Measurements from ENCODE around the gene SP100.
A peak's percentile ranks its signal among the peaks of the same experiment; 100 is the strongest.

Gene SP100

GRCh38 chr2:230564805-230565779 is 149.1 kb downstream of the SP100 start:
- DNase-seq = peak in 1 of 2 donors; percentile 81

DNA sequence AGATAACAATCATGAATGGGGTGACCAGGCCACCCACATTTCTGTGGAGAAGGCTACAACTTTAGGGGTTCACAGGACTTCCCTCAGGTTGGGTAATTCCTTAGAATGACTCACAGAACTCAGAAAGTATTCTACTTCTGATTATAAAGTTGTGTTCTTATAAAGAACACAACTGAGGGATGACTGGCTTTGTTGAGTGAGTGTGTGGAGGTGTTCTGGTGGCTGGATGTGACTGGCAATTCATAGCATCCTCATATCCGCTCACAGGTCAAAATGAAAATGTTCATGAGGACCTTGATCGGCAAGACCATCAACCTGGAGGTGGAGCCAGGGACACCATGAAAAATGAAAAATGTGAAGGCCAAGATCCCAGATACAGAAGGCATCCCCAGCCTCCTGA is 153.3 kb downstream of the SP100 start:
- DNase-seq = no peak

DNA sequence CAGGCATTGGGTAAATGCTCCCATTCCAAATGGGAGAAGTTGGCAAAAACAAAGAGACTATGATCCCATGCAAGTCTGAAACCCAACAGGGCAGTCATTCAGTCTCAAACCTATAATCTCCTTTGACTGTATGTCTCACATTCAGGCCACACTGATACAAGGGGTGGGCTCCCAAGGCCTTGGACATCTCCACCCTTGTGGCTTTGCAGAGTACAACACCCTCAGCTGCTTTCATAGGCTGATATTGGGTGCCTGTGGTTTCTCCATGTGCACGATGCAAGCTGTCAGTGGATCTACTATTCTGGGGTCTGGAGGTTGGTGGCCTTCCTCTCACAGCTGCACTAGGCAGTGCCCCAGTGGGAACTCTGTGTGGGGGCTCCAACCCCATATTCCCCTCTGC is 155.0 kb downstream of the SP100 start:
- DNase-seq = no peak

DNA sequence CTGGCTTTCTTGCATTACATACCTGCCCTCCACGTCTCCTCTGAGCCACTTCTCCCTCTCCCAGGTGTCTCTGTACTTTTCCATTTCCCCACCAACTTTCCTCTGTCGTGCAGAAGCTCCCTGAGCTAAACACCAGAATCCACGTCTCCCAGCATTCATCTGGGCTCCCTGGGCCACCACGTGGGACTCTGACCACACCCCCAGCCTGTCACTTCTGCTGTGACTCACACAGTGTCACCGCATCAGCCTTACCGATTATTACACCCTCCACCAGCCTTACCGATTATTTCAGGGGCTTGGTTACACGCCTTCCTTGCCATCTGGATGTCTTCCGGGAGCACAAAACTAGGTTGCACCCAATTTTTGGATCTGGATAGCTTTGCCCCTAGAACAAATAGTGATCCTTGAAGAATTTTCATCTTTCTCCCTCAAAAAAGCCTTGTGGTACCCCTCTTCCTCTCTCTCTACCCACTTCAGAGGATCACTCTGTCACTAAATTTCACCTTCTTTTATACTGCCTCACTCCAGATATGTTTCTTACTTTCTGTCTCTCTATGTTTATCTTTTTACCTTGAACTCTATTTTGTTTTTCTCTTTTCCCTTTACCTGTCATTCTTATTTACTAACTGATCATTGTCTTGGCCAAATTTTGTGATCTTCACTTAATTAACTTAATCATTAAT is 159.8 kb downstream of the SP100 start:
- DNase-seq = no peak

- DNase-seq = no peak
These were observed 161.1 kb downstream of the SP100 start for GRCh38 chr2:230577114-230577513.

DNA sequence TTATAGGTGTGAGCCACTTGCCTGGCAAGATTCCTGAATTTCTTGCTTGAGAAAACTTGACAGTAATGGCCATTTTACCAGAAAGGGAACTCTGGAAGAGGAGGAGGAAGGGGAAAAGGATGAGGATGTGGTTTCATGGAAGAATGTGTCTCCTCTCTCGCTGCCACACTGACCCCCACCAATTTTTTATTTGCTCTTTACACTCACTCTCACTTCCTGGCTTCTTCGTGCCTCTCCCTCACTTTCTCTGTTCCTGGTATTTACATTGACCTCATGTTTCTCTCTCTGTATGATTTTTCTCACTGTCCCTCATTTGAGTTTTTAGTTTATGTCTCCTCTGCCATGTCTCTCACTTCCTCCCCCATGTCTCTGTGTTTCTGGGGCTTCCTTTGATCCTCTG is 162.1 kb downstream of the SP100 start:
- DNase-seq = no peak

- no peak for DNase-seq
These were observed 166.9 kb downstream of the SP100 start for GRCh38 chr2:230582851-230583283.

DNA sequence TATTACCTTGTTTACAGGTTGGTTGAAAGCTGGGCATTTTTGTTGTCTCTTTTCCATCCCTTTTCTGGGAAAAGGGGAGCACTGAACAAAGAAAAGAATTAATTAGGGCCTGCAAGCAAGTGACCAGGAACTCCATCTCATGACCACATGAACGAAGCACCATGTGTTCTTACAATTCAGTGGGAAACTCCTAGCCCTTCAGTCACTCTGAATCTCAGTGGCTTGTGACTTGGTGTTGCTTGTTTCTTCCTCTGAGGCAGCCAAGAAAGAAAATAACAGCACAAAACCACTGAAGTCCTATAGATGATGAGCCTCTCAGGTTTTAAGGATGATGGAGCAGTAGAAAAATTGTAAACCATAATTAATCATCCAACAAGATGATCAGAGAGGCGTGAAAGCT is 167.6 kb downstream of the SP100 start:
- no peak for DNase-seq

DNA sequence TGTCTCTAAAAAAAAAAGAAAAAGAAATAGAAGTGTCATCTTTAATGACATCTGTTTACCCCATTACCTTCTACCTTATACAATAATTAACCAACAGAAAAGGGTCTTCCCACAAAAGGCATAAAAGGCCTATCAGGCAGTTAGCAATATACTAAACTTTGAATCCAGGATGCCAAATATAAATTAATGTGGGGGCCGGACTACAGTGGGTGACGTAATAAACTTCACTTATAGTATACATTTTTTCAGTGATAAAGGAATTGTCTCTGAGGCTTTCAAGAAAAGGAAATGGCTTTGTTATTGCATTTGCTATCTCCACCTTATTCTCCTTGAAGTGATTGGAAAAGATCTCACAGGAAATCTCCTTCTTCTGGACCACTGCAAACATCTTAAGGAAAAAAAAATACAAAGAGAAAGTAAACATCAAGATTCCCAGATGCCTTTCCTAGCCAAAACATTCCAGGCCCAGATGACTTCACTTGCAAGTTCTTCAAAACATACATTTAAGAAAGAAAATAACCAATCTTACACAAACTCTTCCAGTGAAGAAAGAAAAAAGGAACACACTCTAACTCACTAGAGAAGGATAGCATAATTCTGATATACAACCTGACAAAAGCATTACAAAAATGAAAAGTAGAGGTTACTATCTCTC is 170.5 kb downstream of the SP100 start:
- DNase-seq = no peak

- no peak for DNase-seq
These were observed 173.0 kb downstream of the SP100 start for GRCh38 chr2:230589025-230589424.

GRCh38 chr2:230589497-230590015 is 173.6 kb downstream of the SP100 start:
- peak in 1 of 2 donors; percentile 7 for DNase-seq

- DNase-seq = no peak
These were observed 174.3 kb downstream of the SP100 start for GRCh38 chr2:230590333-230590732.

GRCh38 chr2:230591850-230592249 is 175.8 kb downstream of the SP100 start:
- DNase-seq = no peak

DNA sequence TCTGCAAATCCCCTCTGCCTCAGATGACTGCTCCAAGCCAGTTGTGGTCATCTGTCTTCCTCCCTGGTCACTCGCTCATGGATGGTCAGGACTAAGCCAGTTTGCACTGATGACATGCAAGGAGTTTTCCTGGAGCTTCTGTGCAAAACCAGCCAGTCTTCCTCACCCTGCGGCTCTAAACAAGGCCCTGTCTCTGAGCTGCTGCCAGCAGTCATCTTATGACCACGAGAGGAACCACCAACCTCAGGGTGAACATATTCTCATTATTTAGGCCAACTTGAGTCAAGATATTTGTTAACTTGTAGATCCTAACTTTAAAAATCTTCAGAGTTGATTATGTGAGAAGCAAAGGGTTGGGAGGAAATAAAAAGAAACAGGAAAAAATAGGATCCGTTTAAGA is 176.8 kb downstream of the SP100 start:
- DNase-seq = no peak
